AG04449 (cell line): ENCODE measurements around the gene ECT2L.

Experiments used
- CTCF ChIA-PET: fragments of 350-600 bp; formaldehyde crosslinking; extraction: SDS; loops from one replicate; lab custom pipeline; 2021; ENCODE audit warnings: antibody characterized with exemption; lab: Yijun Ruan, JAX
- POLR2A ChIA-PET: fragments of 400-600, 350-600 bp; formaldehyde crosslinking; extraction: SDS; loops from one replicate; lab custom pipeline; 2020; ENCODE audit warnings: antibody characterized with exemption, inconsistent platforms; lab: Yijun Ruan, JAX
- DNase-seq: peaks from one replicate; pipeline ENCODE4 v3.0.0-alpha.2; 2010; ENCODE audit warnings: low read depth, low spot score
- H3K4me3 ChIP-seq: 2 replicates; pipeline ENCODE4 v1.5.1; 2011; ENCODE audit warnings: low read depth, mild to moderate bottlenecking, control low read depth, low read length
- CTCF ChIP-seq: IDR thresholded peaks from one replicate; pipeline ENCODE4 v1.5.1; 2011; ENCODE audit warnings: mild to moderate bottlenecking, moderate library complexity, low read length, control low read depth, inconsistent platforms; ENCODE audit not compliant: insufficient read depth; ENCODE audit errors: missing control alignments

ECT2L gene

GRCh38 chr6:138818496-138819194 lies 22.8 kb downstream of the ECT2L start:
- ChIA-PET POLR2A (no interaction called here), CTCF (interaction anchor here (0.9 to 9.5 kb wide), 5 partner anchors 169 to 546 kb away, joined by 3 to 123 read pairs (median 5); partner anchors contain the start of gene REPS1)
- no peak for TF ChIP-seq CTCF
- no peak overlapping the region for H3K4me3 ChIP-seq
- DNase-seq = no peak

- TF ChIP-seq CTCF = no peak
- no peak for DNase-seq
- no peak overlapping the region for H3K4me3 ChIP-seq
- ChIA-PET POLR2A (no interaction called here), CTCF (interaction anchor here (0.8 to 9.5 kb wide), 3 partner anchors 20 to 166 kb away, joined by 3 to 123 read pairs (median 3); partner anchors contain the start of gene REPS1)
Measured at GRCh38 chr6:138821519-138821918, 25.6 kb downstream of the ECT2L start.

- CTCF ChIA-PET = interaction anchor here (0.8 to 1.5 kb wide), 2 partner anchors 9 to 540 kb away, joined by 3 read pairs; no protein-coding TSS in a partner anchor
- no peak overlapping the region for H3K4me3 ChIP-seq
- TF ChIP-seq CTCF = no peak
- POLR2A ChIA-PET = no interaction called here
- DNase-seq = no peak
Measured at GRCh38 chr6:138824482-138825144, 28.7 kb downstream of the ECT2L start.

- POLR2A ChIA-PET = no interaction called here
- no peak overlapping the region for H3K4me3 ChIP-seq
- CTCF ChIA-PET = interaction anchor here (1.1 to 1.3 kb wide), 2 partner anchors 15 to 158 kb away, joined by 3 to 4 read pairs; no protein-coding TSS in a partner anchor
- no peak for TF ChIP-seq CTCF
- no peak for DNase-seq
Measured at GRCh38 chr6:138830248-138830647, 34.4 kb downstream of the ECT2L start.

- CTCF ChIA-PET = no interaction called here
- DNase-seq = no peak
- TF ChIP-seq CTCF = no peak
- POLR2A ChIA-PET = no interaction called here
- no peak overlapping the region for H3K4me3 ChIP-seq
Measured at GRCh38 chr6:138832182-138832581, 36.3 kb downstream of the ECT2L start.
